H9 (cell line): ENCODE data around the gene CYP8B1. TPM values are rescaled to one million over a fixed set of nuclear protein-coding genes. Genes with fewer than 3 reads are reported as not detected.
A peak's percentile ranks its signal among the peaks of the same experiment; 100 is the strongest.

ENCODE experiments used
- DNase-seq: peaks from one replicate; pipeline ENCODE4 v3.0.0-alpha.2; 2017
- H2AFZ ChIP-seq: one replicate; pipeline ENCODE4 v1.6.1; 2013; ENCODE audit warnings: mild to moderate bottlenecking, low read length, control low read depth, moderate library complexity
- H2AK5ac ChIP-seq: 2 replicates; pipeline ENCODE4 v1.6.1; 2013; ENCODE audit warnings: low read length, control low read depth, mixed read lengths; ENCODE audit not compliant: insufficient read length
- H2BK120ac ChIP-seq: one replicate; pipeline ENCODE4 v1.6.1; 2013; ENCODE audit warnings: low read depth, mild to moderate bottlenecking, low read length, control low read depth, inconsistent platforms; ENCODE audit not compliant: poor library complexity, severe bottlenecking
- H2BK12ac ChIP-seq: 2 replicates; pipeline ENCODE4 v1.6.1; 2013; ENCODE audit warnings: low read length, control low read depth, mixed read lengths, low read depth; ENCODE audit not compliant: insufficient read length
- H2BK15ac ChIP-seq: 2 replicates; pipeline ENCODE4 v1.6.1; 2013; ENCODE audit warnings: low read depth, low read length, control low read depth
- H2BK20ac ChIP-seq: one replicate; pipeline ENCODE4 v1.6.1; 2013; ENCODE audit warnings: low read depth, mild to moderate bottlenecking, low read length, control low read depth, inconsistent platforms; ENCODE audit not compliant: poor library complexity, severe bottlenecking
- H2BK5ac ChIP-seq: 2 replicates; pipeline ENCODE4 v1.6.1; 2013; ENCODE audit warnings: low read length, control low read depth, mixed read lengths; ENCODE audit not compliant: insufficient read length
- H3K14ac ChIP-seq: 2 replicates; pipeline ENCODE4 v1.6.1; 2013; ENCODE audit warnings: low read length, control low read depth; ENCODE audit not compliant: insufficient read depth
- H3K18ac ChIP-seq: 2 replicates; pipeline ENCODE4 v1.6.1; 2013; ENCODE audit warnings: low read depth, mild to moderate bottlenecking, mixed read lengths, low read length, control low read depth; ENCODE audit not compliant: insufficient read length
- H3K23ac ChIP-seq: 2 replicates; pipeline ENCODE4 v1.6.1; 2013; ENCODE audit warnings: low read length, control low read depth, mixed read lengths, low read depth; ENCODE audit not compliant: insufficient read length
- H3K23me2 ChIP-seq: 2 replicates; pipeline ENCODE4 v1.6.1; 2013; ENCODE audit warnings: low read depth, mild to moderate bottlenecking, mixed read lengths, low read length, control low read depth; ENCODE audit not compliant: insufficient read length, poor library complexity, severe bottlenecking
- H3K27ac ChIP-seq: 2 replicates; pipeline ENCODE4 v1.5.1; 2013; ENCODE audit warnings: low read length, control low read depth, mixed read lengths, low read depth; ENCODE audit not compliant: insufficient read length
- H3K27me3 ChIP-seq: 2 replicates; pipeline ENCODE4 v1.6.1; 2013; ENCODE audit warnings: low read length, control low read depth, inconsistent platforms; ENCODE audit not compliant: insufficient read depth
- H3K4ac ChIP-seq: 2 replicates; pipeline ENCODE4 v1.6.1; 2013; ENCODE audit warnings: low read depth, mild to moderate bottlenecking, control low read depth, inconsistent platforms, low read length, moderate library complexity
- H3K4me1 ChIP-seq: 2 replicates; pipeline ENCODE4 v1.6.1; 2013; ENCODE audit warnings: low read length, control low read depth, inconsistent platforms; ENCODE audit not compliant: insufficient read depth
- H3K4me2 ChIP-seq: 2 replicates; pipeline ENCODE4 v1.6.1; 2013; ENCODE audit warnings: low read length, control low read depth, mixed read lengths; ENCODE audit not compliant: insufficient read length, insufficient read depth
- H3K56ac ChIP-seq: 2 replicates; pipeline ENCODE4 v1.6.1; 2013; ENCODE audit warnings: low read depth, mild to moderate bottlenecking, mixed read lengths, low read length, control low read depth; ENCODE audit not compliant: insufficient read length
- H3K79me1 ChIP-seq: 2 replicates; pipeline ENCODE4 v1.6.1; 2013; ENCODE audit warnings: low read depth, mild to moderate bottlenecking, moderate library complexity, low read length, control low read depth, inconsistent platforms; ENCODE audit not compliant: insufficient read depth, poor library complexity, severe bottlenecking
- H3K79me2 ChIP-seq: 2 replicates; pipeline ENCODE4 v1.6.1; 2013; ENCODE audit warnings: low read length, control low read depth, inconsistent platforms; ENCODE audit not compliant: insufficient read depth
- H3K9ac ChIP-seq: 2 replicates; pipeline ENCODE4 v1.6.1; 2013; ENCODE audit warnings: low read length, control low read depth, mixed read lengths; ENCODE audit not compliant: insufficient read length; ENCODE audit errors: extremely low read depth
- H3K9me3 ChIP-seq: one replicate; pipeline ENCODE4 v1.6.1; 2013; ENCODE audit warnings: low read depth, low read length, inconsistent platforms; ENCODE audit not compliant: control insufficient read depth
- H3T11ph ChIP-seq: one replicate; pipeline ENCODE4 v1.6.1; 2013; ENCODE audit warnings: mild to moderate bottlenecking, low read length, control low read depth, inconsistent platforms
- H4K20me1 ChIP-seq: one replicate; pipeline ENCODE4 v1.6.1; 2013; ENCODE audit not compliant: control insufficient read depth, insufficient read length, insufficient read depth
- H4K5ac ChIP-seq: 2 replicates; pipeline ENCODE4 v1.6.1; 2013; ENCODE audit warnings: low read depth, mild to moderate bottlenecking, mixed read lengths, low read length, control low read depth; ENCODE audit not compliant: insufficient read length
- H4K8ac ChIP-seq: replicated peaks from 2 replicates; pipeline ENCODE4 v1.6.1; 2013; ENCODE audit warnings: low read length, control low read depth, mixed read lengths, low read depth; ENCODE audit not compliant: insufficient read length
- H4K91ac ChIP-seq: 2 replicates; pipeline ENCODE4 v1.6.1; 2013; ENCODE audit warnings: low read depth, mild to moderate bottlenecking, moderate library complexity, mixed read lengths, low read length, control low read depth; ENCODE audit not compliant: insufficient read length
- H3K27ac Mint-ChIP-seq, 3 experiments: 2 replicates in 2 of 3; 3 replicates in 1 of 3; pipeline ENCODE4 v1.8.0; 2020 to 2021; ENCODE audit warnings: mixed read lengths in 3 of 3, mild to moderate bottlenecking in 1 of 3, moderate library complexity in 1 of 3
- H3K27me3 Mint-ChIP-seq: 2 replicates; pipeline ENCODE4 v1.8.0; 2021; ENCODE audit warnings: low read depth, mild to moderate bottlenecking, moderate library complexity, mixed read lengths
- H3K36me3 Mint-ChIP-seq, 3 experiments: 2 replicates in 2 of 3; 3 replicates in 1 of 3; pipeline ENCODE4 v1.8.0; 2020 to 2021; ENCODE audit warnings: low read depth in 3 of 3, mixed read lengths in 3 of 3; ENCODE audit not compliant: insufficient read depth in 1 of 3
- H3K4me1 Mint-ChIP-seq, 2 experiments: 2 replicates each; pipeline ENCODE4 v1.8.0; 2020; ENCODE audit warnings: mixed read lengths in 2 of 2
- H3K4me3 Mint-ChIP-seq, 2 experiments: 2 replicates in 1 of 2; 3 replicates in 1 of 2; pipeline ENCODE4 v1.8.0; 2020 to 2021; ENCODE audit warnings: mild to moderate bottlenecking in 2 of 2, mixed read lengths in 2 of 2, moderate library complexity in 1 of 2
- H3K9me3 Mint-ChIP-seq, 2 experiments: 2 replicates in 1 of 2; 3 replicates in 1 of 2; pipeline ENCODE4 v1.8.0; 2020; ENCODE audit warnings: mild to moderate bottlenecking in 2 of 2, mixed read lengths in 2 of 2, moderate library complexity in 1 of 2
- WGBS: extraction: QIAGEN DNeasy Blood & Tissue Kit; methylation state at CpG from one replicate; pipeline ENCODE4 v1.1.7; 2013; ENCODE audit warnings: missing lambda C conversion rate, low lambda C conversion rate, mixed read lengths; ENCODE audit not compliant: insufficient read length; ENCODE audit errors: extremely low coverage; 5-methylcytosine and 5-hydroxymethylcytosine counted together
- total RNA-seq: library from RNA; stranded (reverse); gene quantifications from 2 replicates; pipeline ENCODE4 v1.2.1, GENCODE V29; 2021
- TF ChIP-seq, protein P1 (sequence below): fragments of 200-600 bp; sonication (generic); conservative IDR thresholded peaks from 3 replicates; pipeline ENCODE4 v1.8.0; 2021; ENCODE audit warnings: antibody characterized with exemption, mild to moderate bottlenecking

Gene CYP8B1
- total RNA-seq, 1 experiment from 2014 or later, result not detected

DNA sequence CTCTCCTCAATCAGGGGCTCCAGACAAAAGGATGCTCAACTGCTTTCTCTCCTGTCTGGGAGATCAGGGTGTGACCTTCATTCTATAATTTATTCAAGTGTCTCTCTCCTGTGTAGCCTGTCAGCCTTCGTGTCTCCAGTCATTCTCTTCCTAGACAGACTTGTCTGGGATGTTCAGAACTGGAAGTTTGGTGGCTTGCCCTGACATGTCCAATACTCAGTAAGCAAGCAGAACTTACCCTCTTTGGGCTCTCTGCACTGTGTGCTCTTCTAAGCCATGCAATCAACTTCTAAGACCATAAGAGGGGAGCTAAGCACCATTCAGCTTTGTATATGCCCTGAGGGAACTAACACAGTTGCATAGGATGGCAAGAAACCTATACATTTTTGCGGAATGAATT lies 52.3 kb downstream of the CYP8B1 start:
- Histone ChIP-seq H3K4me2 (no peak overlapping the region), H3K27me3 (no peaks in the 10 kb centered on the region), H3K14ac (no peak overlapping the region), H3K9me3 (no peaks in the 10 kb centered on the region), H2BK20ac (peak overlapping the region; percentile 26), H4K91ac (no peak overlapping the region), H3K79me1 (no peaks in the 10 kb centered on the region), H4K20me1 (no peaks in the 10 kb centered on the region), H3K9ac (no peak overlapping the region), H3T11ph (no peak overlapping the region), H3K23ac (no peak overlapping the region), H2BK12ac (no peak overlapping the region), H3K18ac (no peak overlapping the region), H3K56ac (peak overlapping the region; percentile 50), H3K4me1 (no peaks in the 10 kb centered on the region), H2AK5ac (no peak overlapping the region), H2BK15ac (no peak overlapping the region), H4K8ac (no peak overlapping the region), H3K4ac (no peak overlapping the region), H3K79me2 (no peaks in the 10 kb centered on the region), H2BK5ac (no peak overlapping the region), H4K5ac (no peak overlapping the region), H3K27ac (no peak overlapping the region), H3K23me2 (no peaks in the 10 kb centered on the region), H2BK120ac (no peak overlapping the region), H2AFZ (peak overlapping the region; percentile 40)
- no peaks in the 10 kb centered on the region for H3K9me3 Mint-ChIP-seq
- no peaks in the 10 kb centered on the region for H3K27me3 Mint-ChIP-seq
- TF ChIP-seq, protein P1, sequence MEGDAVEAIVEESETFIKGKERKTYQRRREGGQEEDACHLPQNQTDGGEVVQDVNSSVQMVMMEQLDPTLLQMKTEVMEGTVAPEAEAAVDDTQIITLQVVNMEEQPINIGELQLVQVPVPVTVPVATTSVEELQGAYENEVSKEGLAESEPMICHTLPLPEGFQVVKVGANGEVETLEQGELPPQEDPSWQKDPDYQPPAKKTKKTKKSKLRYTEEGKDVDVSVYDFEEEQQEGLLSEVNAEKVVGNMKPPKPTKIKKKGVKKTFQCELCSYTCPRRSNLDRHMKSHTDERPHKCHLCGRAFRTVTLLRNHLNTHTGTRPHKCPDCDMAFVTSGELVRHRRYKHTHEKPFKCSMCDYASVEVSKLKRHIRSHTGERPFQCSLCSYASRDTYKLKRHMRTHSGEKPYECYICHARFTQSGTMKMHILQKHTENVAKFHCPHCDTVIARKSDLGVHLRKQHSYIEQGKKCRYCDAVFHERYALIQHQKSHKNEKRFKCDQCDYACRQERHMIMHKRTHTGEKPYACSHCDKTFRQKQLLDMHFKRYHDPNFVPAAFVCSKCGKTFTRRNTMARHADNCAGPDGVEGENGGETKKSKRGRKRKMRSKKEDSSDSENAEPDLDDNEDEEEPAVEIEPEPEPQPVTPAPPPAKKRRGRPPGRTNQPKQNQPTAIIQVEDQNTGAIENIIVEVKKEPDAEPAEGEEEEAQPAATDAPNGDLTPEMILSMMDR, result no peak
- DNase-seq, result no peak
- no peak overlapping the region for H3K4me3 Mint-ChIP-seq
- H3K36me3 Mint-ChIP-seq, result no peaks in the 10 kb centered on the region
- WGBS, result no CpG with 5 or more reads among the region's 2 CpGs
- H3K4me1 Mint-ChIP-seq, result peaks cover 4 to 15% of the 10 kb centered on the region in 2 experiments
- H3K27ac Mint-ChIP-seq, result 0 out of 7 replicates have a peak overlapping the region, but pooled peaks of 1 of the 3 experiments have one; percentile 51
